Measurements from ENCODE around the gene NAIF1.

GRCh38 chr9:128085943-128086342 lies 18.8 kb upstream of the NAIF1 start:
- TF ChIP-seq, protein P1, sequence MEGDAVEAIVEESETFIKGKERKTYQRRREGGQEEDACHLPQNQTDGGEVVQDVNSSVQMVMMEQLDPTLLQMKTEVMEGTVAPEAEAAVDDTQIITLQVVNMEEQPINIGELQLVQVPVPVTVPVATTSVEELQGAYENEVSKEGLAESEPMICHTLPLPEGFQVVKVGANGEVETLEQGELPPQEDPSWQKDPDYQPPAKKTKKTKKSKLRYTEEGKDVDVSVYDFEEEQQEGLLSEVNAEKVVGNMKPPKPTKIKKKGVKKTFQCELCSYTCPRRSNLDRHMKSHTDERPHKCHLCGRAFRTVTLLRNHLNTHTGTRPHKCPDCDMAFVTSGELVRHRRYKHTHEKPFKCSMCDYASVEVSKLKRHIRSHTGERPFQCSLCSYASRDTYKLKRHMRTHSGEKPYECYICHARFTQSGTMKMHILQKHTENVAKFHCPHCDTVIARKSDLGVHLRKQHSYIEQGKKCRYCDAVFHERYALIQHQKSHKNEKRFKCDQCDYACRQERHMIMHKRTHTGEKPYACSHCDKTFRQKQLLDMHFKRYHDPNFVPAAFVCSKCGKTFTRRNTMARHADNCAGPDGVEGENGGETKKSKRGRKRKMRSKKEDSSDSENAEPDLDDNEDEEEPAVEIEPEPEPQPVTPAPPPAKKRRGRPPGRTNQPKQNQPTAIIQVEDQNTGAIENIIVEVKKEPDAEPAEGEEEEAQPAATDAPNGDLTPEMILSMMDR (IDR thresholded peaks at IDR 0.05): no peak
- no peak for TF ChIP-seq POLR2A (IDR thresholded peaks at IDR 0.05)
